DOHH2 (cell line): ENCODE measurements around the gene C6orf89.

Experiments
- H3F3A ChIP-seq: fragments of 200-600 bp; sonication (generic), shearing (Covaris generic); 2 replicates; pipeline ENCODE4 v1.6.0; 2016; ENCODE audit warnings: antibody characterized with exemption, mild to moderate bottlenecking; ENCODE audit not compliant: control insufficient read depth, insufficient read depth
- H3K27ac ChIP-seq: fragments of 200-600 bp; sonication (generic); 2 replicates; pipeline ENCODE4 v1.5.1; 2014; ENCODE audit warnings: low read depth, mild to moderate bottlenecking, low read length, moderate library complexity
- H3K27me3 ChIP-seq: fragments of 200-600 bp; sonication (generic); 2 replicates; pipeline ENCODE4 v1.6.1; 2014; ENCODE audit warnings: mild to moderate bottlenecking, low read length, mixed read lengths; ENCODE audit not compliant: control insufficient read depth
- H3K36me3 ChIP-seq: fragments of 200-600 bp; sonication (generic); 2 replicates; pipeline ENCODE4 v1.6.1; 2014; ENCODE audit warnings: mild to moderate bottlenecking, low read length, moderate library complexity, mixed read lengths; ENCODE audit not compliant: control insufficient read depth
- H3K4me1 ChIP-seq: fragments of 200-600 bp; sonication (generic); 2 replicates; pipeline ENCODE4 v1.6.1; 2014; ENCODE audit warnings: mild to moderate bottlenecking, low read length, mixed read lengths; ENCODE audit not compliant: control insufficient read depth
- H3K4me2 ChIP-seq: fragments of 200-600 bp; sonication (generic); 2 replicates; pipeline ENCODE4 v1.6.0; 2014; ENCODE audit warnings: mild to moderate bottlenecking, low read length, moderate library complexity
- H3K4me3 ChIP-seq: fragments of 200-600 bp; sonication (generic); 2 replicates; pipeline ENCODE4 v1.5.1; 2014; ENCODE audit warnings: mild to moderate bottlenecking, low read length, mixed read lengths
- H3K79me2 ChIP-seq: fragments of 200-600 bp; sonication (generic); 2 replicates; pipeline ENCODE4 v1.6.1; 2014; ENCODE audit warnings: mild to moderate bottlenecking, low read length, mixed read lengths; ENCODE audit not compliant: control insufficient read depth
- H3K9me2 ChIP-seq: fragments of 200-600 bp; sonication (generic); replicated peaks from 2 replicates; pipeline ENCODE4 v1.6.1; 2014; ENCODE audit warnings: mild to moderate bottlenecking, low read length, mixed read lengths; ENCODE audit not compliant: control insufficient read depth
- H3K9me3 ChIP-seq: fragments of 200-600 bp; sonication (generic); 2 replicates; pipeline ENCODE4 v1.6.1; 2014; ENCODE audit warnings: antibody characterized with exemption, low read length, mixed read lengths; ENCODE audit not compliant: control insufficient read depth, insufficient read depth
- H4K20me1 ChIP-seq: fragments of 200-600 bp; sonication (generic); 2 replicates; pipeline ENCODE4 v1.6.0; 2014; ENCODE audit warnings: low read depth, mild to moderate bottlenecking, antibody characterized with exemption, low read length, moderate library complexity; ENCODE audit not compliant: control insufficient read depth, insufficient read depth
- EZH2phosphoT487 ChIP-seq: fragments of 200-600 bp; sonication (generic); IDR thresholded peaks from 2 replicates; pipeline ENCODE4 v1.6.1; 2017; ENCODE audit warnings: borderline replicate concordance, mild to moderate bottlenecking, antibody characterized with exemption, low read length, moderate library complexity, mixed read lengths
- TF ChIP-seq, protein P1 (sequence below): fragments of 200-600 bp; sonication (generic); IDR thresholded peaks from one replicate; pipeline ENCODE4 v1.5.1; 2014; ENCODE audit warnings: antibody characterized with exemption, mild to moderate bottlenecking, low read depth, low read length; ENCODE audit not compliant: poor library complexity, severe bottlenecking

Gene C6orf89

DNA sequence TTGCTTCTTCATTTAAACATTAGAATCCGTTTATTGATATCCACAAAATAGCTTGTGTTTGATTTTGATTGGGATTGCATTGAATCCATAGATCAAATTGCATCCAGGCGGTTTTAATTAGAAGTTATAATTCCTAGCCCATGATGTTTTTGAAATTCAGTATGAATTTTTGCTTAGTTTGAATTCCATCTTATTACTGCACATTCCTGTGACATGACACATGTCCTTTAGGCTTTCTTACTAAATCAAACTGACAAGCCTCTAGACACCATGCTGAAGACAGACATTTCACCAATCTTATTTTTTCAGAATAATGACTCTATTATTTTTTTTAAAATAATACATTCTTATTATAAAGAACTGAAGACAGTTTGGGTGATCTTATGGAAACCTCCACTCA lies 47.4 kb downstream of the C6orf89 start:
- Histone ChIP-seq H3K9me2 (no peaks in the 10 kb centered on the region), H3K4me1 (no peaks in the 10 kb centered on the region), H3F3A (no peaks in the 10 kb centered on the region), H3K27ac (no peak overlapping the region), H4K20me1 (no peaks in the 10 kb centered on the region), H3K4me2 (no peak overlapping the region), H3K4me3 (no peak overlapping the region), H3K79me2 (no peaks in the 10 kb centered on the region), H3K27me3 (peaks cover 10% of the 10 kb centered on the region), H3K36me3 (no peaks in the 10 kb centered on the region), H3K9me3 (no peaks in the 10 kb centered on the region)
- TF ChIP-seq EZH2phosphoT487: no peak
- TF ChIP-seq, protein P1, sequence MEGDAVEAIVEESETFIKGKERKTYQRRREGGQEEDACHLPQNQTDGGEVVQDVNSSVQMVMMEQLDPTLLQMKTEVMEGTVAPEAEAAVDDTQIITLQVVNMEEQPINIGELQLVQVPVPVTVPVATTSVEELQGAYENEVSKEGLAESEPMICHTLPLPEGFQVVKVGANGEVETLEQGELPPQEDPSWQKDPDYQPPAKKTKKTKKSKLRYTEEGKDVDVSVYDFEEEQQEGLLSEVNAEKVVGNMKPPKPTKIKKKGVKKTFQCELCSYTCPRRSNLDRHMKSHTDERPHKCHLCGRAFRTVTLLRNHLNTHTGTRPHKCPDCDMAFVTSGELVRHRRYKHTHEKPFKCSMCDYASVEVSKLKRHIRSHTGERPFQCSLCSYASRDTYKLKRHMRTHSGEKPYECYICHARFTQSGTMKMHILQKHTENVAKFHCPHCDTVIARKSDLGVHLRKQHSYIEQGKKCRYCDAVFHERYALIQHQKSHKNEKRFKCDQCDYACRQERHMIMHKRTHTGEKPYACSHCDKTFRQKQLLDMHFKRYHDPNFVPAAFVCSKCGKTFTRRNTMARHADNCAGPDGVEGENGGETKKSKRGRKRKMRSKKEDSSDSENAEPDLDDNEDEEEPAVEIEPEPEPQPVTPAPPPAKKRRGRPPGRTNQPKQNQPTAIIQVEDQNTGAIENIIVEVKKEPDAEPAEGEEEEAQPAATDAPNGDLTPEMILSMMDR: no peak

DNA sequence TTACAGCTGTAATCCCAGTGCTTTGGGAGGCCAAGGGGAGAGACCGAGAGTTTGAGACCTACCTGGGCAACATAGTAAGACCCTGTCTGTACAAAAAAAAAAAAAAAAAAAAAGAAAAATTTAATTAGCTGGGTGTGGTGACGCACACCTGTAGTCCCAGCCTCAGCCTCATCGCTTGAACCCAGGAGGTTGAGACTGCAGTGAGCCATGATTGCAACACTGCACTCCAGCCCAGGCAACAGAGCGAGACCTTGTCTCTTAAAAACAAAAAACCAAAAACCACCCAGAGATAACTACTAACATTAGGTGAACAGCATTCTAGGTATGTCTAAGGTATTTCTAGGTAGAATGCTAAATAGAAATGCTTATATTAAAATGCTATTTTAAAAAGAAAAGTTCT lies 47.8 kb downstream of the C6orf89 start:
- Histone ChIP-seq H3K4me2 (no peak overlapping the region), H3K9me3 (no peaks in the 10 kb centered on the region), H3K36me3 (no peaks in the 10 kb centered on the region), H3K9me2 (no peaks in the 10 kb centered on the region), H3F3A (no peaks in the 10 kb centered on the region), H3K4me1 (no peaks in the 10 kb centered on the region), H3K79me2 (no peaks in the 10 kb centered on the region), H3K27ac (no peak overlapping the region), H3K27me3 (peaks cover 10% of the 10 kb centered on the region), H4K20me1 (no peaks in the 10 kb centered on the region), H3K4me3 (no peak overlapping the region)
- TF ChIP-seq, protein P1: no peak
- TF ChIP-seq EZH2phosphoT487: no peak

DNA sequence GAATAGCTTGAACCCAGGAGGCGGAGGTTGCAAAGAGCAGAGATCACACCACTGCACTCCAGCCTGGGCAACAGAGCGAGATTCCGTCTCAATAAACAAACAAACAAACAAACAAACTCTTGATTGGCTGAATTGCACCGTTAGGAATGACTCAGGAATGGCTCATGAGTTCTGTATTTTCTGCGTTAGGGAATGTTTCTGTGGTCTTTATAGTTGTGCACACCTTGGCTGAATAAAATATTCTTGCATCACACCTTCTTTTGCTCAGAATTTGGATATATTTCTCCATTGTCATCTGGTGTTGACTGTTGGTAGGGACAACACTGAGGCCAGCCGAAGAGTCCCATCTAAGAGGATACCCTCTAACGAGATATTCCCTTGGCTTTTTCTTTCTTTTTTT lies 49.1 kb downstream of the C6orf89 start:
- Histone ChIP-seq H3K4me3 (no peak overlapping the region), H3K27ac (no peak overlapping the region), H3K9me2 (no peaks in the 10 kb centered on the region), H3K79me2 (no peaks in the 10 kb centered on the region), H3K9me3 (no peaks in the 10 kb centered on the region), H4K20me1 (no peaks in the 10 kb centered on the region), H3K4me2 (no peak overlapping the region), H3K36me3 (no peaks in the 10 kb centered on the region), H3F3A (no peaks in the 10 kb centered on the region), H3K27me3 (peaks cover 10% of the 10 kb centered on the region), H3K4me1 (no peaks in the 10 kb centered on the region)
- TF ChIP-seq, protein P1: no peak
- TF ChIP-seq EZH2phosphoT487: no peak

DNA sequence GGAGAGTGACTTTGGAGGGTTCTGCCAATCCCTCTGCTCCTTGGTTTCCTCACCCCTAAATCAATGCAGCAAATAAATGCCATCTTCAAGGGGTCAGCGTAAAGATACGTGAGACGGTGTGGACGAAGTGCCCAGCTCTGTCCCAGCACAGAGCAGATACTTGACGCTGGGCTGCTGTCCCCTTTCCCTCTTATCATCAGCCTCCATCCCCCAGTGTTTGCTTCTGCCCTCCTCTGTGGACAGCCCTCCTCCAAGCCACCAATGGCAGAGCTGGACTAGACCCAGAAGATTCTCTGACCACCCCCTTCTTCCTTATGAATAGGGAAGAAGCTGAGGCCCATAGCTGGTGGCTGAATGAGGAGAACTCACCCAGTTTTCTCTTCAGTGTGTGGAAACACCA lies 51.1 kb downstream of the C6orf89 start:
- H3K4me3 ChIP-seq: no peak overlapping the region
- no peaks in the 10 kb centered on the region for H3K36me3 ChIP-seq
- H3K9me2 ChIP-seq: no peaks in the 10 kb centered on the region
- H3K4me1 ChIP-seq: no peaks in the 10 kb centered on the region
- no peaks in the 10 kb centered on the region for H3K9me3 ChIP-seq
- H3K4me2 ChIP-seq: no peak overlapping the region
- no peak for TF ChIP-seq EZH2phosphoT487
- TF ChIP-seq, protein P1: no peak
- H4K20me1 ChIP-seq: no peaks in the 10 kb centered on the region
- peaks cover 10% of the 10 kb centered on the region for H3K27me3 ChIP-seq
- H3K79me2 ChIP-seq: no peaks in the 10 kb centered on the region
- H3F3A ChIP-seq: no peaks in the 10 kb centered on the region
- H3K27ac ChIP-seq: no peak overlapping the region
